HG03280 (cell line): Measurements from ENCODE around the gene SPOCD1.
"Not testable (repeated sequence)": the region's sequence is repeated elsewhere in the genome, so short reads cannot be mapped to it uniquely, and the experiment has no call there.

Source experiments
- ATAC-seq: cut with Tn5 transposase; IDR thresholded peaks from one replicate; pipeline ENCODE4 v1.9.1; 2021; ENCODE audit warnings: mild to moderate bottlenecking, moderate library complexity; ENCODE audit not compliant: unreplicated experiment

Gene SPOCD1

GRCh38 chr1:31830065-31830464, 14.2 kb upstream of the SPOCD1 start:
- ATAC-seq = no peak

GRCh38 chr1:31828926-31829690, 13.3 kb upstream of the SPOCD1 start:
- no peak for ATAC-seq

GRCh38 chr1:31828341-31828740, 12.5 kb upstream of the SPOCD1 start:
- no peak for ATAC-seq

- ATAC-seq = no peak
These were observed 8.0 kb upstream of the SPOCD1 start for GRCh38 chr1:31823780-31824179.

- no peak for ATAC-seq
These were observed 6.9 kb upstream of the SPOCD1 start for GRCh38 chr1:31822766-31823165.

- ATAC-seq = not testable (repeated sequence)
These were observed 4.4 kb upstream of the SPOCD1 start for GRCh38 chr1:31820196-31820595.

GRCh38 chr1:31818206-31818605, 2.4 kb upstream of the SPOCD1 start:
- ATAC-seq = no peak

GRCh38 chr1:31816947-31817346, 1.1 kb upstream of the SPOCD1 start:
- ATAC-seq = not testable (repeated sequence)

- not testable (repeated sequence) for ATAC-seq
These were observed 679 bp upstream of the SPOCD1 start for GRCh38 chr1:31816501-31816900.

GRCh38 chr1:31815307-31815645, 546 bp downstream of the SPOCD1 start:
- no peak for ATAC-seq

- no peak for ATAC-seq
These were observed 1.1 kb downstream of the SPOCD1 start for GRCh38 chr1:31814631-31815306.

- ATAC-seq = no peak
These were observed 1.7 kb downstream of the SPOCD1 start for GRCh38 chr1:31814041-31814511.

- no peak for ATAC-seq
These were observed 3.5 kb downstream of the SPOCD1 start for GRCh38 chr1:31812158-31812829.

GRCh38 chr1:31811605-31812004, 4.2 kb downstream of the SPOCD1 start:
- ATAC-seq = no peak

- no peak for ATAC-seq
These were observed 6.1 kb downstream of the SPOCD1 start for GRCh38 chr1:31809698-31810097.

- no peak for ATAC-seq
These were observed 8.4 kb downstream of the SPOCD1 start for GRCh38 chr1:31807273-31808048.

GRCh38 chr1:31805318-31805717, 10.5 kb downstream of the SPOCD1 start:
- ATAC-seq = no peak

GRCh38 chr1:31804098-31804497, 11.7 kb downstream of the SPOCD1 start:
- ATAC-seq = no peak

GRCh38 chr1:31803610-31804009, 12.2 kb downstream of the SPOCD1 start:
- ATAC-seq = no peak

GRCh38 chr1:31802190-31803150, 13.4 kb downstream of the SPOCD1 start:
- ATAC-seq = no peak
